Measurements from ENCODE around the gene ZNF385D. TPM values are rescaled to one million over a fixed set of nuclear protein-coding genes. Genes with fewer than 3 reads are reported as not detected.

The ZNF385D gene
- total RNA-seq, 2 experiments from 2014 or later: not detected

DNA sequence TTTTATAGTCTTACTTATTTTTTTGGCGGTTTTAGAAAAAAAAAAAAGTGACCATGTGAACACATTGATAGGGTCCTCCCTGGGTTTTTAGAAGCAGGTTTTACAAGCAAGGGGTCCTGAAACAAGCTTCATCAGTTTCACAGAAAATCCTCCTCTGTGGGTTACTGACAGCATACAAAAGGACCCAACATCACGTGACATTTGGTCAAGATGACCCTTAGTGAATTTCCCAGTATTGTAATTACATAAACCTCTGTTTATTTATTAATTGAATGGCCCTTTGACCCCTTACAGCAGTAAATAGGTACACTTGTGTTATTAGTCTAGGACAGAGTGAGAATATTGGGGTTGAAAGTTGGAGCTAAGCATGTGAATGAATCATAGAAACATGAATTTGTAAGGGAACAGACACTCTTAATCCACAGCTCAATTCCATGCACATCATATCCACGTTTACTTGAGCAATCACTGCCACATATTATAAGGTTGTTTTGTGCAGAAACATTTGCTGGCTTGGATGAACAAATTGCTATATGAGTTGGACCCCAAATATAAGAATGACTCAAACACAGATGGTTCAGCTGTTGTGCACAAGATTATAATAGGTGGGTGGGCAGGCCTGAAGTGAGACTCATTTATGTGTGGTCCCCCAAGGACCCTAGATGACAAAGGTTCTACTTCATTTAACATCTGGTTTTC, 137.5 kb downstream of the ZNF385D start:
- peaks cover 2% of the 10 kb centered on the region for H3K27me3 Mint-ChIP-seq (ENCODE audit: low read depth)
- intact Hi-C loops (cut with micrococcal nuclease): no loop called here
- no peaks in the 10 kb centered on the region for H3K4me1 Mint-ChIP-seq (ENCODE audit: low read depth)
- DNase-seq: no peak
- no peak overlapping the region for H3K27ac Mint-ChIP-seq
- no peak overlapping the region for H3K4me3 Mint-ChIP-seq
- CTCF ChIA-PET: no interaction called here
- no peaks in the 10 kb centered on the region for H3K9me3 Mint-ChIP-seq
- no peaks in the 10 kb centered on the region for H3K36me3 Mint-ChIP-seq (ENCODE audit: low read depth)

GRCh38 chr3:21601178-21601577, 149.8 kb downstream of the ZNF385D start:
- Mint-ChIP-seq H3K27ac (no peak overlapping the region), H3K36me3 (ENCODE audit: low read depth) (no peaks in the 10 kb centered on the region), H3K9me3 (peaks cover 4% of the 10 kb centered on the region), H3K27me3 (ENCODE audit: low read depth) (no peaks in the 10 kb centered on the region), H3K4me1 (ENCODE audit: low read depth) (no peaks in the 10 kb centered on the region), H3K4me3 (no peak overlapping the region)
- CTCF ChIA-PET: no interaction called here
- intact Hi-C loops (cut with micrococcal nuclease): no loop called here
- no peak for DNase-seq

- no peak overlapping the region for H3K4me3 Mint-ChIP-seq
- CTCF ChIA-PET: no interaction called here
Observed at GRCh38 chr3:21599890-21600289, 151.1 kb downstream of the ZNF385D start.

DNA sequence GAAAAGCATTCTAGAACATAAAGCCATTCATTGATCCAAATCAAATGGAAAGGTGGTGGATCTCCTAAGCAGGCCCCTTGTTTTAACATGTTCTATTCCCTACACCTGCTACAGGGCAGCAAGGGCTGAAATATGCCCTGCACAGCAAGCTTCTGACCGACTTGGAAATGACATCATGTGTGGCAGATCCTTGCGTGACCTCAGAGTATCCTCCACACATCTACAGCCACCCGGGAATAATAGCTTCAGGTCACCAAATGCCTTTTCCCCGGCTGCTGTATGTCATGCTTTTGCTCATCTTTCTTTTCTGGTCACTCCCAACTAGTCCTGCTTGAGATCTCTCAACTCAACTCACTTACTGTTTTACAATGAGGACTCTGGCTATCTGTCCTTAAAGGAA, 158.2 kb downstream of the ZNF385D start:
- CTCF ChIA-PET: interaction anchor here (0.6 to 0.7 kb wide), 2 partner anchors 11 to 500 kb away, joined by 3 read pairs; no protein-coding TSS in a partner anchor
- Mint-ChIP-seq H3K4me3 (no peak overlapping the region), H3K4me1 (ENCODE audit: low read depth) (no peaks in the 10 kb centered on the region), H3K9me3 (peaks cover 6% of the 10 kb centered on the region), H3K27me3 (ENCODE audit: low read depth) (no peaks in the 10 kb centered on the region), H3K36me3 (ENCODE audit: low read depth) (no peaks in the 10 kb centered on the region), H3K27ac (no peak overlapping the region)
- DNase-seq: no peak
- intact Hi-C loops (cut with micrococcal nuclease): no loop called here

More at GRCh38 chr3:21599890-21600289, 151.1 kb downstream of the ZNF385D start:
- DNase-seq: no peak
- Mint-ChIP-seq H3K27ac (no peak overlapping the region), H3K4me1 (ENCODE audit: low read depth) (no peaks in the 10 kb centered on the region), H3K27me3 (ENCODE audit: low read depth) (no peaks in the 10 kb centered on the region), H3K9me3 (peaks cover 4% of the 10 kb centered on the region), H3K36me3 (ENCODE audit: low read depth) (no peaks in the 10 kb centered on the region)
- intact Hi-C loops (cut with micrococcal nuclease): no loop called here

GRCh38 chr3:21587894-21588293, 163.1 kb downstream of the ZNF385D start:
- intact Hi-C loops (cut with micrococcal nuclease): no loop called here
- CTCF ChIA-PET: no interaction called here
- H3K27me3 Mint-ChIP-seq (ENCODE audit: low read depth): no peaks in the 10 kb centered on the region
- DNase-seq: no peak
- H3K9me3 Mint-ChIP-seq: peaks cover 2% of the 10 kb centered on the region
- no peaks in the 10 kb centered on the region for H3K36me3 Mint-ChIP-seq (ENCODE audit: low read depth)
- H3K4me1 Mint-ChIP-seq (ENCODE audit: low read depth): no peaks in the 10 kb centered on the region
- no peak overlapping the region for H3K27ac Mint-ChIP-seq
- H3K4me3 Mint-ChIP-seq: no peak overlapping the region

DNA sequence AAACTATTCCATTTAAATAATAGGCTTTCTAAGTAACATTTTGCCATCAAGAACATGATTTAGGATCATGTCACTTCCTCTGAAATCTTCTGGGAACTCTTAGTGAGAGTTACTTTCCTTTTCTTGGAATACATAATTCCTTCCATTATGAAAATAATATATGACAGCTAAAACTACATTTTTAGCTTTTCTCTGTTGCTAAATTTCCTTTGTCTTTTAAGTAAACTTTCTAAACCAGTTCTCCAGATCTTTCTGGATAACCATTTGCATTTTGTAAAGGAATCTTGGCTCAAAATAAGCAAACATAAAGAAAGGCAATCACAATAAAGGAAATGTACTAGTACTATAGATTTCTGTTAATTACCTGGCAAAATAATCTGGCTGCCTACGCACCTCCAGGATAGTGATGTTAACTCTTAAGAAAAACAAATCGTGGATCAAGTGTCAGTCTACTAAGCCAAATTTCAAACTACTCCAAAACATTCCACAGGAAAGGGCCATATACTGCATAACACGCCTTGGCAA, 165.7 kb downstream of the ZNF385D start:
- H3K4me1 Mint-ChIP-seq (ENCODE audit: low read depth): no peaks in the 10 kb centered on the region
- intact Hi-C loops (cut with micrococcal nuclease): no loop called here
- no peaks in the 10 kb centered on the region for H3K36me3 Mint-ChIP-seq (ENCODE audit: low read depth)
- no peak overlapping the region for H3K27ac Mint-ChIP-seq
- DNase-seq: no peak
- CTCF ChIA-PET: no interaction called here
- H3K27me3 Mint-ChIP-seq (ENCODE audit: low read depth): no peaks in the 10 kb centered on the region
- no peak overlapping the region for H3K4me3 Mint-ChIP-seq
- H3K9me3 Mint-ChIP-seq: peaks cover 2% of the 10 kb centered on the region

DNA sequence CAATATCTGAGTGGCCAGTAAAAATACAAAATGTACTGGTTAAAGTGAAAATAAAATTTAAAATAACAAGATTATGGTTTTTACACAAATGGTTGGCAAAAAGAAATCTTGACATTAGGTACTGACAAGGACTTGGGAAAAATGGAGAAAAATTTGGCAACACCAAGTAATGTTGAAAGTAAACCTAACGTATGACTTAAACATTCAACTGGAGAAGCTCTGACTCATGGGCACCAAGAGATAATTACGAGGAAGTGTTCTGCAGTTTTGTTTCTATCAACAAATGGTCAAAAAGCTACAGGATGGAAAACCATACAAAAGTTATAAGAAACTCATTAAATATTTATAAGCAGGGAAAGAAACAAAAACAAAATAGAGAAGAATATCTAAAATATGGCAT, 177.7 kb downstream of the ZNF385D start:
- no peaks in the 10 kb centered on the region for H3K36me3 Mint-ChIP-seq (ENCODE audit: low read depth)
- peaks cover 8% of the 10 kb centered on the region for H3K9me3 Mint-ChIP-seq
- CTCF ChIA-PET: no interaction called here
- DNase-seq: no peak
- no peak overlapping the region for H3K4me3 Mint-ChIP-seq
- no peak overlapping the region for H3K27ac Mint-ChIP-seq
- intact Hi-C loops (cut with micrococcal nuclease): no loop called here
- no peaks in the 10 kb centered on the region for H3K27me3 Mint-ChIP-seq (ENCODE audit: low read depth)
- no peaks in the 10 kb centered on the region for H3K4me1 Mint-ChIP-seq (ENCODE audit: low read depth)

DNA sequence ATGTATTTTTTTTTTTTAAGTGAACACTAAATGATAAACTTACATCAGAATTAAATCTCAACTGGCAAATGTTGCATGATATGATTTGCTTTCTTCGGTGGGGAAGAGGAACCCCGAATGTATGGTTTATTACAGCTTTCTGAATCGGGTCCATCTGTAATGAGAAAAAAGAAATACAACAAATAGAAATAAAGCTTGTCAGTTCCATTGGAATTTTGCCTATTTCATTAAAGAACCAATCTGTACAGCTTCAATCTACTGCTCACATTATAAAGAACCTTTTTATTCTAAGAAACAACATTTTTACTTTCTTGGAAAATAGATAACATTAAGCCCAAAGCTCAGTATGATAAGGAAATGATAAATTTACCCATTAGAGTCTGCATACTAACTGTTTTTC, 186.5 kb downstream of the ZNF385D start:
- no peaks in the 10 kb centered on the region for H3K4me1 Mint-ChIP-seq (ENCODE audit: low read depth)
- H3K36me3 Mint-ChIP-seq (ENCODE audit: low read depth): no peaks in the 10 kb centered on the region
- CTCF ChIA-PET: no interaction called here
- no peaks in the 10 kb centered on the region for H3K27me3 Mint-ChIP-seq (ENCODE audit: low read depth)
- no peak overlapping the region for H3K4me3 Mint-ChIP-seq
- H3K27ac Mint-ChIP-seq: no peak overlapping the region
- peaks cover 5% of the 10 kb centered on the region for H3K9me3 Mint-ChIP-seq
- DNase-seq: no peak
- intact Hi-C loops (cut with micrococcal nuclease): no loop called here

DNA sequence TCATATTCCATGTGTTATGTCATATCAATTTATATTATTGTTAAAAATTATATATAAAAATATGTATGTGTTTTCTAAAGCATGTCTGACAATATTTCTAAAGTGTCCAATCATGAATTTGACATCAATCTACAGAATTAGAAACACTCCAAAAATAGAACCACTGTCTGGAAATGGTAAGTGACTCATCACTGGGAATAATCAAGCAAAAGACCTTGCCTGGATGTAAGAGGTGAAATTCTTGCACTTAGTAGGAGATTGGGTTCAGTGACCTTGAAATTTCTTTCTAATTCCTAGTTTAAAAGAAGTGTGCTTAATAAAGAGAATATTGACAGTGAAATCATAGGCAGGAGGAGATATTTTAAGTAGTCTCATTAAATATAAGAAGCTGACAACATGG, 188.8 kb downstream of the ZNF385D start:
- Mint-ChIP-seq H3K4me3 (no peak overlapping the region), H3K9me3 (peaks cover 8% of the 10 kb centered on the region), H3K36me3 (ENCODE audit: low read depth) (no peaks in the 10 kb centered on the region), H3K27me3 (ENCODE audit: low read depth) (no peaks in the 10 kb centered on the region), H3K4me1 (ENCODE audit: low read depth) (no peaks in the 10 kb centered on the region), H3K27ac (no peak overlapping the region)
- no peak for DNase-seq
- CTCF ChIA-PET: no interaction called here
- intact Hi-C loops (cut with micrococcal nuclease): no loop called here

- DNase-seq: no peak
- CTCF ChIA-PET: interaction anchor here (0.6 kb wide), 2 partner anchors 32 to 43 kb away, joined by 3 read pairs; no protein-coding TSS in a partner anchor
- intact Hi-C loops (cut with micrococcal nuclease): no loop called here
- Mint-ChIP-seq H3K4me1 (ENCODE audit: low read depth) (no peaks in the 10 kb centered on the region), H3K9me3 (peaks cover 8% of the 10 kb centered on the region), H3K27ac (no peak overlapping the region), H3K27me3 (ENCODE audit: low read depth) (no peaks in the 10 kb centered on the region), H3K4me3 (no peak overlapping the region), H3K36me3 (ENCODE audit: low read depth) (no peaks in the 10 kb centered on the region)
Observed at GRCh38 chr3:21561472-21561871, 189.5 kb downstream of the ZNF385D start.

GRCh38 chr3:21551019-21551418, 200.0 kb downstream of the ZNF385D start:
- DNase-seq: no peak
- Mint-ChIP-seq H3K9me3 (peaks cover 8% of the 10 kb centered on the region), H3K4me3 (no peak overlapping the region), H3K4me1 (ENCODE audit: low read depth) (no peaks in the 10 kb centered on the region), H3K27me3 (ENCODE audit: low read depth) (peaks cover 3% of the 10 kb centered on the region), H3K27ac (no peak overlapping the region), H3K36me3 (ENCODE audit: low read depth) (no peaks in the 10 kb centered on the region)
- intact Hi-C loops (cut with micrococcal nuclease): no loop called here
- CTCF ChIA-PET: interaction anchor here (0.7 kb wide), 1 partner anchor 35 kb away, joined by 3 read pairs; no protein-coding TSS in a partner anchor

DNA sequence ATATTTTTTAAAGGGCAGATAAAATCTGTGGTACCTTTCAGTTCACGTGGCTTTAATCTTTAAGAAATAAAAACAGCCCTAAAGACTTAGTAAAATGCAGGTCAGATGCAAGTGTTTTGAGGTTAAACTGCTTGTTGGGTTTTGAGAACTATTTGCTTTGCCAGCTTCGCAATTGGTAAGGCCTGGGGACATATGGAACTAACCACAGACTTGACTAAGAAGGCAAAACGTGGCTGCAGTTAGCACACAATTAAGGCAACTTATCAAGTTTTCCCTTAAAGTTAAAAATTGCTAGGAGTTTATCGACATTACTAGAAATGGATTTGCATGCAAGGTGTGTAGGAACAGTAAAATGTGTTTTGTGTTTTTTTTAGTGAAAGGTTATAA, 206.9 kb downstream of the ZNF385D start:
- DNase-seq: no peak
- Mint-ChIP-seq H3K27ac (no peak overlapping the region), H3K27me3 (ENCODE audit: low read depth) (peaks cover 3% of the 10 kb centered on the region), H3K4me3 (no peak overlapping the region), H3K9me3 (peaks cover 2% of the 10 kb centered on the region), H3K36me3 (ENCODE audit: low read depth) (no peaks in the 10 kb centered on the region), H3K4me1 (ENCODE audit: low read depth) (no peaks in the 10 kb centered on the region)
- CTCF ChIA-PET: interaction anchor here (0.6 kb wide), 1 partner anchor 36 kb away, joined by 3 read pairs; no protein-coding TSS in a partner anchor
- intact Hi-C loops (cut with micrococcal nuclease): no loop called here

GRCh38 chr3:21543380-21544075, 207.5 kb downstream of the ZNF385D start:
- no peak for DNase-seq
- H3K27ac Mint-ChIP-seq: no peak overlapping the region
- H3K9me3 Mint-ChIP-seq: peaks cover 2% of the 10 kb centered on the region
- H3K36me3 Mint-ChIP-seq (ENCODE audit: low read depth): no peaks in the 10 kb centered on the region
- CTCF ChIA-PET: no interaction called here
- intact Hi-C loops (cut with micrococcal nuclease): no loop called here
- H3K4me3 Mint-ChIP-seq: peak overlapping the region; percentile 9
- H3K4me1 Mint-ChIP-seq (ENCODE audit: low read depth): no peaks in the 10 kb centered on the region
- peaks cover 3% of the 10 kb centered on the region for H3K27me3 Mint-ChIP-seq (ENCODE audit: low read depth)
